HG03060 (cell line): Measurements from ENCODE around the gene RTF2.
"Not testable (repeated sequence)": the region's sequence is repeated elsewhere in the genome, so short reads cannot be mapped to it uniquely, and the experiment has no call there.

Experiments used
- ATAC-seq: cut with Tn5 transposase; IDR thresholded peaks from one replicate; pipeline ENCODE4 v1.9.1; 2021; ENCODE audit warnings: low read depth, moderate number of reproducible peaks; ENCODE audit not compliant: unreplicated experiment

RTF2 gene

DNA sequence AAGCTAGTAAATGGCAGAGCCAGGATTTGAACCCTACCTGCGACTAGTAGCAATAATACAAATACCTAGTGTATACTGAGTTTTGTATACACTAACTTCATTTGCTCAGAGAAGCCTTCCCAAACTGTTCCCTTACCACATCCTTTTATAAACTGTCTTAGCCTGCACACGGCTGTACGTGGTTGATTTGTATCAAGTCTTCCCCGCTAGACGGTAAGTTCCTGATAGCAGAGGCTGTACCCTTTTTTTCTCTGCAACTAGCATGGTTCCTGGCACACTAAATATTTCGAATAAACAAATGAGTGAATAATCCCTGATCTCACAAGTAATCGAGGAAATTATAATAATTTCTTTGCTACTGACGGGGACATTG, 636 bp downstream of the RTF2 start:
- ATAC-seq: no peak

DNA sequence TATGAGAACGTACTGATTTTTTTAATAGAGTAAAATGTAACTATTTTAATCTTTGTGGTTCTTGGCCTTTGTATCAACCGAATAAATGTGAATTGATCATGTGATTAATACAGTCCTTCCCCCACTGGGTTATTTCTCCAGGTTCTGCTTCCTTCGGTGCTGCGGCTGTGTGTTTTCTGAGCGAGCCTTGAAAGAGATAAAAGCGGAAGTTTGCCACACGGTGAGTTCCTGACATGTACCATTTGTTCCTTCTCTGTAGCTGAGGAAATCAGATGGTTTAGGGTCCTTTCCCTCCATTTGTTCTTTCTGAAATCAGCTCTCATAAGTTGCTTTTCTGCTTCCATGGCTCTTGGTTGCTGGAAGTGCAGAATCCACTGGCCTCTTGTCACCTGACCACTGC, 15.5 kb downstream of the RTF2 start:
- ATAC-seq: no peak

DNA sequence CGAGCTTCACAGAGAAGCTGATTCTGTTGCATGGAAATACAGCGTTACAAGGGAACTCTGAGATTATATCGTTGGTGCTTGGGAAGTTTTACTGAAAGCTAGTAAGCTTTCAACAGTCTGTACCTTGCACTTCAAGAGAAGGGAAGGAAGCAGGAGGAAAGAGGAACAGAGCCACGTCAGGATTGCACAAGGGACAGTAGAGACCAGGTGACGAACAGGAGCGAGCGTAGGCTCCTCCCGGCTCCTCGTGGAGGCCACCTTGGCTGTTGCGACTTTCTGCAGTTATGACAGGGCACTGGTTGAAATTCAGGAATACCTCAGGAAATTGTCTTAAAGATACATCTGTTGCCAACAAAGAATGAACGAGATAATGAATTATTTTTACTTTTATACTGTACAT, 18.8 kb downstream of the RTF2 start:
- no peak for ATAC-seq

DNA sequence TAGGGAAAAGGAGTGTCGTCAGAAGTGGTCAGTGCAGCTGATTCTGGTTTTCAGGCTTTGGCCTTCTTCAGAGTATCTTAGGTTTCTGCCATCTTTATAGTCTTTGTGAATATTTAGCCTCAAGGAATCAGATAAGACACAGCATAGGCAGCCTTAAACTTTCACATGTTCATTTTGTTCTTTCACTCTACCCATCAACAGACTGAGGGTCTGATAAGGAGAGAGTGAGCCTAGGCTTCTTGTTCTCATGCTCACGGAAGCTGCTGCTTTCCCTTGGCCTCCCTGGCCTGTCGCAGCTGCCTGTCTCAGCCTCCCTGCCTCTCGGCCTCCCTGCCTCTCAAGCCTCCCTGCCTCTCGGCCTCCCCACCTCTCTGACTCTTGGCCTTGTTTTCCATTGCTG, 20.1 kb downstream of the RTF2 start:
- no peak for ATAC-seq

DNA sequence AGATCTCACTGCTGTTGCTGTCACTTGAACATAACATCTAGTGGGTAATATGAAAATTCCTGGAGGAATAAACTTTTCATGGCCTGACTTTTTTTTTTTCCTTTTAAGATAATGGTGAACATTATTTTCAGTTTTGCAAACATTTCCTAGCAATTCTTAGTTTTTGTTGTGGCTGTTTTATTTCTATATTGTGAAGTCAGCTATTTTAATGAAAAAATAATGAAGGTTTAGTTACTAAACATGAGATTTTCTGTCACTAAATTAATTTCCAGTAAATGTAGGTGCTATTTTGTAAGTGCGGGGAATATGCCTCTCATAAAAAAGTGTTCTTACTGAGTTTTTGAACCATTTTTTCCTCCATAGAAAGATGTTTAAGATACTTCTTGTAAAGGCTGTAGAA, 32.7 kb downstream of the RTF2 start:
- ATAC-seq: no peak

DNA sequence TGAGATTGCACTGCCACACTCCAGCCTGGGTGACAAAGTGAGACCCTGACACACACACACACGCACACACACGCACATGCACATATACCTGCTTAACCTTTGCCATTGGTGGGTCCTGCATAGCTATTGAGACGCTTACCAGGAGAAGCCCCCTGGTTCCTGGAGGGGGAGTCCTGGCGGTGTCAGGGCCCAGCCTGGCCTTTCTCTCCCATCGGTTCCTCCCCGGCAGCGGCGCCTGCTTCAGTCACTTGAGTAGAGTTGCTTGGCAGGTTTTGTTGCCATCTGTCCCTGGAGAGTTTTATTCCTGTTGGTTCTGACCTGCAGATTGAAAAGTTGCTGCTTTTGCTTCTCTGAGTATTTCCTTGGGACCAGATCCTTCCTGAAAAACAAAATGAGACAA, 35.5 kb downstream of the RTF2 start:
- no peak for ATAC-seq

DNA sequence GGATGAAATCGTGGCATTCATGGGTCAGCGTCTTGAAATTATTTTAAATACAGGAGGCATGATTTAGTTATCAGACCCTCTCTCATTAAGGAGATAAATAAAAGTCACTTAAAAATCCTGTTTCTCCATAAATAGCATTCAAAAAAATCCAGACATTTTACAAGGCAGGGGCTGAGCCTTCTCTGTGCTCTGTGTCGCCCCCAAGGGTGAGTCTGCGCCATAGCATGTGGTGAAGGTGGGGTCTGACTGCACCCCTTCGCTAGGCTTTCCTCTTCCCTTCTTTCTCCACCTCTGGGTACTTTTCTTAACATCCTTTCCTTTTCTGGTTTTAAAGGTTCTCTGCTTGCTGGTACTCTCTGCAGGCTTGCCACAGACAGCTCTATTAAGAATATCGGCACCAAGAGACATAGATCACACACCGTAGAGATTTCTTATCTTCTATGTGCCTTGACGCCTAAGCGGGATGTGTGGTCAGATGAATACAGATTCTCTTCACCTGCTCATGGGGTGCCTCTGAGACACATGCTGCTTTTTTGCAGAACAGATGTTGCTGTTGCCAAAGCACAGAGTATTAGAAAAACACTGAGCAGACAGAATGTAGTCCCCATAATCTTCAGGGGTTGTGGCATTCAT, 36.1 kb downstream of the RTF2 start:
- ATAC-seq: no peak

DNA sequence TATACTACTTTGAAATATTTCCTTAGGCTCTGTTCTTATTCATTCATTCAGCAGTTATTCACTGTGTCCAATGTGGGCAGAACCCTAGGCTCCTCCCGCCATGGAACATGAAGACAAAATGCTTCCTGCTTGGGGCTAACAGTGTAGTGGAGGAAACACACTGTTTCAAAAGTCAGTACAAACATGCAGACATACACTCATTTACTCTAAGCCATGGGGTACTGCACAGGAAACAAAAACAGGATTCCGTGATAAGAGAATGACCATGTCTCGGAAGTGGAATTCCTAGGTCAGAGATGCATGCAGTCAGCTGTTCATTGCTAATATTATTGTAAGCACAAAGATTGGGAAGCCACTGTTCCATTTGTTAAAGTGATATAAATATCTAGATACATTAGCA, 37.7 kb downstream of the RTF2 start:
- ATAC-seq: no peak

DNA sequence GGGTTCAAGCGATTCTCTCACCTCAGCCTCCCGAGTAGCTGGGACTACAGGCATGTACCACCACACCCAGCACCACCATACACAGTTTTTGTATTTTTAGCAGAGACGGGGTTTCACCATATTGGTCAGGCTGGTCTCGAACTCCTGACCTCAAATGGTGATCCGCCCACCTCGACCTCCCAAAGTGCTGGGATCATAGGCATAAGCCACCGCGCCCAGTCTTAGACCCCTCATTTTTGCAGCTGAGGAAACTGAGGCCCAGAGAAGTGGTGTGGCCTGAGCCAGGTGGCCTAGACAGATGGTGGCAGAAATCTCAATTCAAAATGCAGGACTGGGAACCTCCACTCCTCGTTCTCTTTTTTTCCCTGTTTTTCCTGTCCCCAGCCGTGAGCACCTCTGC, 43.5 kb downstream of the RTF2 start:
- no peak for ATAC-seq

DNA sequence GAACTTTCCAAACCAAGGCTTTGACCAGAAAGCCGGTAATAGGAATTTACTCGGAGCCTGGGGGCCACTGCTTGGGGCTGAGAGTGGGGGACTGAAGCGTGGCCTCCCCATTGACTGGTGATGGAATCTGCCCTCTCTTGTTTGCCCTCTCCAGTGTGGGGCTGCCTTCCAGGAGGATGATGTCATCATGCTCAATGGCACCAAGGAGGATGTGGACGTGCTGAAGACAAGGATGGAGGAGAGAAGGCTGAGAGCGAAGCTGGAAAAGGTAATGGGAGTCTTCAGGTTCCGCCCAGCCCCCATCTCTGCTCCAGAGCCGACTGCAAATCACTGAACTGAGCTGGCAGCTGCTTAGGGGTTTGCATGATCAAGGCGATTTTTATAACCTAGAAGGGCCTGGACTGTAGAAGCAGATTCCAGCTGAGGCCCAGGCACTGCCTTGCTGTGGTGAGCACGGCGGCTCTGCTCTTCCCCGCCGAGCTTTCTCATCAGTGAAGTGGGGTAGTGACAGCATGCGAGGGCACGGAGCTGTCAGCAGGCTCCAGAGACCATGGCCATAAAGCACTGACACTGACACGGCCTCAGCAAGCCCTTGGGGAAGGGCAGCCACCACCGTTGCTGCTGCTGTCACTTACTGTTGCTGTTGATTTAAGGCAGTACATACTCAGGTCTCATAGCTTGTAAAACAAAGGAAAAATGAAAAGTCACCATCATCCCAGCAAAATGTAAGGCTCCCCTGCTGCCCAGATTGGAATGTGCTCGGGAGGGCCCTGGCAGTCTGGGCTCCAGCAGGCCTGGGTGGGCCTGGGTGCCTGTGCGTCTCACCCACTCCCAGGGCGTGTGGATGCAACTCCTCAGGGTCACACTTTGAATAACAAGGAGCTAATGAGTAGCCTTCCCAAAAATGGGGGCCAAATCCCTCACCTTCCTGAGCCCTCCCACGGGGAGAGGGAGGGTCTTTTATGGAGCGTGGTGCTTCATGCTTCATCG, 45.0 kb downstream of the RTF2 start:
- no peak for ATAC-seq

DNA sequence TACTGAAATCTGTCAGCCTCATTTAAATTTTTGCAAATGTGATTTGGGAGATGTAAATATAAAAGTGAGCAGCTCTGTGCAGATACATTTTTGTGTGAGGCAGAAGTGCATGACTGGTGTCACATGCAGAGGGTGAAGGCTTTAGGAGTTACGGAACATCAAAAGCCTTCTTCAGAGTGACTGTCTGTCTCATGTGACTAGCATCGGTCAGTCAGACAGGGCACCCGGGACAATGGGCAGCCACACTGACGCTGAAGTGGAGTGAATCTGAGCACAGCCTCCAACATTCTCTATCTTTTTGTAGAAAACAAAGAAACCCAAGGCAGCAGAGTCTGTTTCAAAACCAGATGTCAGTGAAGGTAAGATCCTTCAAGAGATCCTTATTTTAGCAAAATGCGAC, 48.2 kb downstream of the RTF2 start:
- ATAC-seq: no peak

DNA sequence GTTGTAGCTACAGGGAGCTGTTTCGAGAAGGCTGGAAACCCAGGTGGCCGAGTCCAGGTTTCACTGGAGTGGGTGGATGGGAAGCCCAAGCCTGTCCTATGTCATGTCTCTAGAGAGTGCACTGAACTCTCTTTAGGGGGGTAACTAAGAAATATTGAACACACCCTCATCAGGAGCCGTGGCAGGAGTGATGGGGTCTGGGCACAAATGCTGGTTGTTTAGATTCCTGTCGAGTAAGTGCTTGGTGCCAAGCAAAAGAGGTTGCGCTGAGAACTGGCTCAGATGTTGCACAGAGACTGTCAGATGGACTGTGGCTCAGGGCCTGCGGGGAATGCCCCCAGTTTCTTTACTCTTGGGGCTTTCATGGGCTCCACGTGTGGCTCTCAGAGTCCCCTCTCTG, 48.8 kb downstream of the RTF2 start:
- ATAC-seq: no peak

DNA sequence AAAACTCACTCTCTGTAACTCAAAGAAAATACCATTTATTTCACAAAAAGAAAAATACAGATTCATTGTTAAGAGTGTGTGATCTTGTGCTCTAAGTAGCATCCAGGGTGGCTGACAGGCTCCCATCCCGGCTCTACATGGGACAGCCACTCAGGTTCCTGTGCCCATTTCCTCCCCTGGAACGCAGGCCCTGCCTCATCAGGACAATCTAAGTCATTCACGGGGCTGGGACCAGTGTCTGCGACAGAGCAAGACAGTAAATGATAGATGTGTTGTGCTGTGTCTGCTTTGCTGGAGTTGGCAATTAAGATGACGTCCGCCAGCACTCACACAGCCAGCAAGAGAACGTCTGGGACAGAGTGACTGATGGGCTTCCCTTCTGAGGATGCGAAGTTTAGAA, 49.2 kb downstream of the RTF2 start:
- no peak for ATAC-seq

DNA sequence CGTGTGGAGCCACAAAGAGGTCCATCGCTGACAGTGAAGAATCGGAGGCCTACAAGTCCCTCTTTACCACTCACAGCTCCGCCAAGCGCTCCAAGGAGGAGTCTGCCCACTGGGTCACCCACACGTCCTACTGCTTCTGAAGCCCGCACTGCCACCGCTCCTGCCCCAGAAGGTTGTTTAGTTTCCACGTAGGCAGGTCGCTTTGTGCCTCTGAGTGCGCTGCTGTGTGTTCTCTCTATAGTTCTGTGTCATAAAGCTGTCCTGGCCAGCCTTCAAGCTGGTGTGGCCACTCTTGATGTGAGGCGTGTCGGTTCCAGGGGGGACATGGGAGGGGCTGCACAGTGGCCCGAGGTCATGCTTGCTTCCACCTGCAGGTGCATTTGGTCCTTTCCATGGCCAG, 49.7 kb downstream of the RTF2 start:
- no peak for ATAC-seq

DNA sequence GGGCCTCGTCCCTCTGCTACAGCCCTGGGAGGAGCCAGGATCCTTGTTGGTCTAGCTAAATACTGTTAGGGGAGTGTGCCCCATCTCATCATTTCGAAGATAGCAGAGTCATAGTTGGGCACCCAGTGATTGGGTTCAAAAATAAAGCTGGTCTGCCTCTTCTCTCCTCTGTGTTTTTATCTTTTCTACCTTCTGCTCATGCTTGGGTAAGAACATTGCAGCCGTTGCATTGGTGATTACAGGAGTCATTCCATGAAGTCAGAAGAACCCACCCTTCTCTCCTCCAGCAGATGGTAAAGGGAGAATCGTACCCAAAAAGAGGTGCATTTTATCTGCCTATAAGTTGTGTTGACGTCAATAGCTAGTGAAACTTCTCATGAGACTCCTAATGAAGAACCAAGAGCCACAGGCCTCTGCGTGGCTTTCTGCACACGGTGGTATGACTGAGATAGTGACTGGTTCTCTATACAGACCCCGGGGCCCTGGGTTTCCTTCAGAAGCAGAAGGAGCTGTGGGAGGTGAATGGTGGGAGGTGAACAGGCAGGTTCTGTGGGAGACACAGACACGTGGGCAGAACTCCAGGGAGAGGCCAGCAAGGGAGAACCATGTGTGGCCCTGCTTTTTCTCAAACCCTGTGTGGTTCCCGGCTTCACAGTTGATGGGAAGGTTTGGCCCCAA, 50.4 kb downstream of the RTF2 start:
- no peak for ATAC-seq

DNA sequence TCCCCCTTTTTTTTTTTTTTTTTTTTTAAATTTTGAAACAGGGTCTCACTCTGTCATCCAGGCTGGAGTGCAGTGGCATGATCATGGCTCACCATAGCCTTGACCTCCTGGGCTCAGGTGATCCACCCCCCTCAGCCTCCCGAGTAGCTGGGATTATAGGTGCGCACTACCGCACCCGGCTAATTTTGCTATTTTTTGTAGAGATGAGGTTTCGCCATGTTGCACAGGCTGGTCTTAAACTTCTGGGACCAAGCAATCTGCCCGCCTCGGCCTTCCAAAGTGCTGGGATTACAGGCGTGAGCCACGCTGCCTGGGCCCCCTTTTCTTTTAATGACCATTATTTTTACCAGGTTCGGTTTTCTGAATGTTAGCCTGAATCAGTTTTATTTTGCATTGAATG, 51.1 kb downstream of the RTF2 start:
- no peak for ATAC-seq

DNA sequence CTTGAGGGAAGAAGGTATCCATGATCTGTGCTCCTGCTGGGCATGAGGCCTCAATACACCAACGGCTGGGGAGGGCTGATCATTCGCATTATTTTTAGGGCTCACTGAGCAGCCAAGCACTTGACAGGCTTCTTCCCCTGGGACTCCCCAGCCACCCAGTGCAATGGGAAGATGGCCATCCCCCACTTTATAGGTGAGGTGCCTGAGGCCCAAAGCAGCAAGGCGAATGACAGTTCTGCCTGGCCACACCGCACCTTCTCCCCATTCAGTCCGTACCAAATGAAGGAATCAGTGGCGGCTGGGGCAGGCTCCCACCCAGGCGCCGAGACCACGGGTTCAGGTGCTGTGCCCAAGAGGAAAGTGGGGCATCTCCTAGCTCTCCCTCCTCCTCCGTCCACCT, 51.8 kb downstream of the RTF2 start:
- ATAC-seq: no peak

DNA sequence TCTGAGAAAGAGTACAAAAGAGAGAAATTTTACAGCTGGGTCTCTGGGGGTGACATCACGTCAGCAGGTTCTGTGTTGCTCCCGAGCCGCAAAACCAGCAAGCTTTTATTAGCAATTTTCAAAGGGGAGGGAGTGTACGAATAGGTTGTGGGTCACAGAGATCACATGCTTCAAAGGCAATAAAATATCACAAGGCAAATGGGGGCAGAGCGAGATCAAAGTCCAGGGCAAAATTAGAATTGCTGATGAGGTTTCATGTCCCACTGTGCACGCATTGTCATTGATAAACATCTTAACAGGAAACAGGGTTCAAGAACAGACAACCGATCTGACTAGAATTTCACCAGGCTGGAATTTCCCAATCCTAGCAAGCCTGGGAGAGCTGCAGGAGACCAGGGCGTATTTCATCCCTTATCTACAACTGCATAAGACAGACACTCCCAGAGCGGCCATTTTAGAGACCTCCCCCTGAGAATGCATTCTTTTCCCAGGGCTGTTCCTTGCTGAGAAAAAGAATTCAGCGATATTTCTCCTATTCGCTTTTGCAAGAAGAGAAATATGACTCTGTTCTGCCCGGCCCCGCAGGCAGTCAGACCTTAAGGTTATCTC, 52.4 kb downstream of the RTF2 start:
- not testable (repeated sequence) for ATAC-seq

DNA sequence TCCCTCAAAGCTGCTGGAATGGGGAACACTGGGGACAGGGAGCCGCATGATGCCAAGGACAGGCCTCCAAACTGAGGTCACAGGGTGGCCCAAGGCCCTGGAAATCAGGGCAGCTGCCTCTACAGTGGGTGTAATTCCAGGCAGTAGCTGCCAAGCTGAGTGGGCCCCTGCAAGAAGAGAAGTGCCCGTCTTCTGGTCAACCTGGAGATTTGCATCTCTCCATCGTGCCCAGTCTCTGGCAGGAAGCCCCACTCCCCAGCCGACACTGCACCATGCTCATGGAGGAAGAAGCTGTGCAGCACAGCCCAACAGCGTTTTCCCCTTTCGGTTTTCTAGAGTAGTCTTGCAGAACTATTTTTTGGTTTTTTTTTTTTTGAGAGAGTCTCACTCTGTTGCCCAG, 53.9 kb downstream of the RTF2 start:
- ATAC-seq: no peak

DNA sequence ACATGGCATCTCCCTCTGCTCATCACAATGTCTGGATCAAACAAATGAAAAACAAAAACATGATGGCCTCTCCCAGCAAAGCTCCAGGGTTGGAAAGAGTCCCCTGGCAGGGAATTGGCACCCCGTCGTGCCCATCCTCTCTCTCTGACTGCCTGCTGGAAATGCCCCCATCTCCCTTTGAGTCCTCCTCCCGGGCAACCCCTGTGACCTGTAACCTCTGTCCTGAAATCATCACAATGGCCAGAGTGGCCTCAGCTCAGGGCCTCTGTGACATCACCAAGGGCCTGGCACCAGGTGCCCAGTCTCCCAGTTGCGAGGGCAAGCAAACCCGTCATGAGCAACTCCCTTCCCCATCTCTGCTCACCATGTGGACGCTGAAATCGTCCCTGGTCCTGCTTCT, 56.0 kb downstream of the RTF2 start, which contains the start of gene FAM209A:
FAM209A (plus strand) TSS at position 301 of the 400 bp plus-strand sequence; CDS start at position 366, 65 bp downstream.
- ATAC-seq: not testable (repeated sequence)

DNA sequence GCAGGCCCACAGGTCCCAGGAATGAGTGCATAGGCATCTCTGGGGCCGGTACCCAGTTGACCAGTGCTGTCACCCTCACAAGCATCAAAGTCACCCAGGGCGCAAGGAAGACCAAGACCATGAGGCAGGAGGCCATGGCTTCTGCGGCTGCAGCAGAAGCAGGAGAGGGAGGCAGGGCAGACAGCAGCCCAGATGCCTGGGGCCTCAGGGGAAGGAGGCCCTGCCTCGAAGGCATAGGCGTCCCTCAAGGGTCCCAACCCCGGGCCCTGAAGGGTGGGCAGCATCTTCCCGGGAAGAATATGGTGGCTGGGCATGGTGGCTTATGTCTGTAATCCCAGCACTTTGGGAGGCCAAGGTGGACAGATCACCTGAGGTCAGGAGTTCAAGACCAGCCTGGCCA, 59.1 kb downstream of the RTF2 start:
- ATAC-seq: no peak
